Neural crest cell (in vitro differentiated cells): ENCODE results near the gene NIFK. TPM values are rescaled to one million over a fixed set of nuclear protein-coding genes. Genes with fewer than 3 reads are reported as not detected.
"Not testable (repeated sequence)": the region's sequence is repeated elsewhere in the genome, so short reads cannot be mapped to it uniquely, and the experiment has no call there.

Source experiments
- DNase-seq: peaks from one replicate; pipeline ENCODE4 v3.0.0; 2021; ENCODE audit warnings: low read depth, mixed read lengths, low spot score
- H3K27ac Mint-ChIP-seq: one replicate; pipeline ENCODE4 v1.8.0; 2021; ENCODE audit warnings: mild to moderate bottlenecking, mixed read lengths; ENCODE audit not compliant: unreplicated experiment
- H3K27me3 Mint-ChIP-seq: 2 replicates; pipeline ENCODE4 v1.8.0; 2021; ENCODE audit warnings: low read depth, mild to moderate bottlenecking, mixed read lengths
- H3K36me3 Mint-ChIP-seq: 2 replicates; pipeline ENCODE4 v1.8.0; 2021; ENCODE audit warnings: low read depth, mild to moderate bottlenecking, mixed read lengths
- H3K4me1 Mint-ChIP-seq: 2 replicates; pipeline ENCODE4 v1.8.0; 2021; ENCODE audit warnings: mixed read lengths
- H3K4me3 Mint-ChIP-seq: one replicate; pipeline ENCODE4 v1.8.0; 2021; ENCODE audit warnings: mild to moderate bottlenecking, mixed read lengths
- H3K9me3 Mint-ChIP-seq: 2 replicates; pipeline ENCODE4 v1.8.0; 2021; ENCODE audit warnings: mixed read lengths
- CTCF ChIP-seq: fragments of 200-600 bp; sonication (generic); conservative IDR thresholded peaks from 2 replicates; pipeline ENCODE4 v1.5.0; 2021; ENCODE audit warnings: antibody characterized with exemption, mild to moderate bottlenecking
- total RNA-seq: library from RNA; stranded (reverse); gene quantifications from 2 replicates; pipeline ENCODE4 v1.2.1, GENCODE V29; 2021

Gene NIFK
- total RNA-seq, 1 donor from 2014 or later = 89.7 TPM

- Mint-ChIP-seq H3K27me3 (no peaks in the 10 kb centered on the region), H3K4me1 (peaks cover 22% of the 10 kb centered on the region), H3K27ac (no peak overlapping the region), H3K9me3 (no peaks in the 10 kb centered on the region), H3K4me3 (no peak overlapping the region), H3K36me3 (no peaks in the 10 kb centered on the region)
- no peak for DNase-seq
- no peak for TF ChIP-seq CTCF
Observed at GRCh38 chr2:121705958-121706357, 30.7 kb downstream of the NIFK start.

DNA sequence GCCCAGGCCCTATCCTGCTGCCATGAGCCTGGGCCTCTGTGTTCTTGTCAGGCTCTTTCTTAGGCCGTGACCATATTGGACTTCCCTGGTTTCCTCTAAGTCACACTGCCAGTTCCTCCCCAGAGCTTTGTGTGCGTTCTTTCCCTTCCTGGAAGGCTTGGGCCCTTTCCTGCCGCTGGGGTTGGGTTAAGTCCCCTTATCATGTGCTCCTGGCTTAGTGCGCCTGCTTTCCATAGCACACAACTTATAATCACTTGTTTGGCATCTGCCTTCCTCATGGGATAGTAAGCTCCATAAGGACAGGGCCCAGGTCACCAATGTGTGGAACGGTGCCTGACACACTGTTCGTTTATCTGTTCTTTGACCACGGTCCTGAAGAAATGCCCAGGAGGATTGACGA lies 31.3 kb downstream of the NIFK start:
- Mint-ChIP-seq H3K4me3 (no peak overlapping the region), H3K27ac (no peak overlapping the region), H3K36me3 (no peaks in the 10 kb centered on the region), H3K9me3 (no peaks in the 10 kb centered on the region), H3K27me3 (no peaks in the 10 kb centered on the region), H3K4me1 (peaks cover 26% of the 10 kb centered on the region)
- TF ChIP-seq CTCF = no peak
- DNase-seq = no peak

GRCh38 chr2:121701761-121702160 lies 34.9 kb downstream of the NIFK start:
- H3K4me1 Mint-ChIP-seq, H3K9me3 Mint-ChIP-seq, DNase-seq, H3K36me3 Mint-ChIP-seq, H3K27ac Mint-ChIP-seq, H3K4me3 Mint-ChIP-seq, H3K27me3 Mint-ChIP-seq: not testable (repeated sequence)

GRCh38 chr2:121699421-121700333 lies 37.0 kb downstream of the NIFK start:
- Mint-ChIP-seq H3K4me3 (no peak overlapping the region), H3K36me3 (no peaks in the 10 kb centered on the region), H3K27ac (no peak overlapping the region)

DNA sequence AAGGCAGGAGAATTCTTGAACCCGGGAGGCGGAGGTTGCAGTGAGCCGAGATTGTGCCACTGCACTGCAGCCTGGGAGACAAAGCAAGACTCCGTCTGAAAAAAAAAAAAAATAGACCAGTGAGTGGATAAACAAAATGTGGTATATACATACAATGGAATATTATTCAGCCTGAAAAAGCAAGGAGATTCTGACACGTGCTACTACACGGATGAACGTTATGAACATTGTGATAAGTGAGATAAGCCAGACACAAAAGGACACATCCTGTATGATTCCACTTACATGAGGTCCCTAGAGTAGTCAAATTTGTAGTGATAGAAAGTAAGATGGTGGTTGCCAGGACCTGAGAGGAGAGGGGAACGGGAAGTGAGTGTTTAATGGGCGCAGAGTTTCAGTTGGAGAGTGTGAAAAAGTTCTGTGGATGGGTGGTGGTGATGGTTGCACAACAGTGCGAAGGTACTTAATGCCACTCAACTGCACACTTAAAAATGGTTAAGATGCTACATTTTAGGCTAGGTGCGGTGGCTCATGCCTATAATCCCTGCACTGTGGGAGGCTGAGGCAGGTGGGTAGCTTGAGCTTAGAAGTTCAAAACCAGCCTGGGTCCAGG lies 38.3 kb downstream of the NIFK start:
- Mint-ChIP-seq H3K9me3 (no peaks in the 10 kb centered on the region), H3K27ac (no peak overlapping the region), H3K36me3 (no peaks in the 10 kb centered on the region), H3K4me1 (peaks cover 9% of the 10 kb centered on the region), H3K27me3 (no peaks in the 10 kb centered on the region), H3K4me3 (no peak overlapping the region)
- no peak for DNase-seq
- no peak for TF ChIP-seq CTCF

More at GRCh38 chr2:121699421-121700333, 37.0 kb downstream of the NIFK start:
- DNase-seq = no peak
- no peak for TF ChIP-seq CTCF
- Mint-ChIP-seq H3K4me1 (peaks cover 9% of the 10 kb centered on the region), H3K27me3 (no peaks in the 10 kb centered on the region), H3K9me3 (no peaks in the 10 kb centered on the region)

DNA sequence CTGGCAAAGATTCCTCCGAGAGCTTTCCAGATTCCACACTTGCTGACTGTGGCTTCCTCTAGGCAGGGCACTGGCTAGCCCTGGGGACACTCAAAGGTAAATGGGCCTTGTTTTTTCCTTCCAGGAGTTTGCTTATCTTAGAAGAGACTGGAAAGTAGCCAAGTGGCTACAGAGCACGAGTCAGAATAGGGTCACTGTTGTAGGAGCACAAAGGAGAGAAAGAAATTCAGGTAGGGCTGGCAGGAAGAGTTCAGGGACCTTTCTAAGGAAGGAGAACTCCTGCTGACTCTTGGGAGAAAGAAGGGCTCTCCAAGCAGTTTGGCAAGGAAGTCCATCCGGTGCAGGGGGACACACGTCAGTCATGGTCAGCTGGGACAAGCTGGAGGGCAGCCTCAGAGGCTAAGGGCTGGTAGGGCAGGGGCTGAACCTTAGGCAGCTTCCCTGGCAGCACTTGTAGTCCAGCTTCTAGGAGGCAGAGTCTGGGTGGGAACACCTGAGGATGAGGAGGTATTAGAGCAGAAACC lies 39.5 kb downstream of the NIFK start:
- H3K27ac Mint-ChIP-seq = no peak overlapping the region
- H3K4me3 Mint-ChIP-seq = no peak overlapping the region
- no peak for DNase-seq
- no peaks in the 10 kb centered on the region for H3K9me3 Mint-ChIP-seq
- no peaks in the 10 kb centered on the region for H3K27me3 Mint-ChIP-seq
- H3K4me1 Mint-ChIP-seq = peaks cover 9% of the 10 kb centered on the region
- no peak for TF ChIP-seq CTCF
- H3K36me3 Mint-ChIP-seq = no peaks in the 10 kb centered on the region
